Measurements from ENCODE around the gene NCKAP1. TPM values are rescaled to one million over a fixed set of nuclear protein-coding genes. Genes with fewer than 3 reads are reported as not detected.

NCKAP1 gene
- total RNA-seq, 1 experiment from 2014 or later: 112 TPM

GRCh38 chr2:182920089-182920488 is 118.2 kb downstream of the NCKAP1 start:
- WGBS (ENCODE audit: extremely low coverage, insufficient read length, low lambda C conversion rate): no CpG with 5 or more reads among the region's 7 CpGs
- H3K9me3 ChIP-seq (ENCODE audit: control insufficient read depth, low read depth, low read length): no peaks in the 10 kb centered on the region
- H3K4me1 ChIP-seq (ENCODE audit: insufficient read depth, low read length): no peaks in the 10 kb centered on the region
- H3K18ac ChIP-seq (ENCODE audit: insufficient read length, low read depth, low read length): no peak overlapping the region
- H3K23ac ChIP-seq (ENCODE audit: insufficient read length, low read depth, low read length): no peak overlapping the region
- H3K23me2 ChIP-seq (ENCODE audit: insufficient read length, low read depth, low read length, poor library complexity, severe bottlenecking): no peaks in the 10 kb centered on the region
- no peak for DNase-seq
- H3K79me2 ChIP-seq (ENCODE audit: insufficient read depth, low read length): no peaks in the 10 kb centered on the region
- no peak overlapping the region for H4K5ac ChIP-seq (ENCODE audit: insufficient read length, low read depth, low read length)
- no peak overlapping the region for H4K8ac ChIP-seq (replicated peaks; ENCODE audit: insufficient read length, low read depth, low read length)
- H2BK20ac ChIP-seq (ENCODE audit: low read depth, low read length, poor library complexity, severe bottlenecking): no peak overlapping the region
- no peaks in the 10 kb centered on the region for H3K9me3 Mint-ChIP-seq
- H3K4me1 Mint-ChIP-seq: peaks cover 0 to 3% of the 10 kb centered on the region in 2 experiments; a peak in 1 of 4 replicates
- peak overlapping the region in 1 of 3 experiments; percentile 46; a peak in 1 of 7 replicates for H3K27ac Mint-ChIP-seq
- H2BK15ac ChIP-seq (ENCODE audit: low read depth, low read length): no peak overlapping the region
- H3K27me3 ChIP-seq (ENCODE audit: insufficient read depth, low read length): peaks cover 3% of the 10 kb centered on the region
- H2AK5ac ChIP-seq (ENCODE audit: insufficient read length, low read length): no peak overlapping the region
- H3K56ac ChIP-seq (ENCODE audit: insufficient read length, low read depth, low read length): no peak overlapping the region
- no peak overlapping the region for H3T11ph ChIP-seq (ENCODE audit: low read length)
- no peaks in the 10 kb centered on the region for H3K79me1 ChIP-seq (ENCODE audit: insufficient read depth, low read depth, low read length, poor library complexity, severe bottlenecking)
- H2BK5ac ChIP-seq (ENCODE audit: insufficient read length, low read length): no peak overlapping the region
- H3K4me2 ChIP-seq (ENCODE audit: insufficient read depth, insufficient read length, low read length): no peak overlapping the region
- H2BK12ac ChIP-seq (ENCODE audit: insufficient read length, low read depth, low read length): no peak overlapping the region
- H3K4me3 Mint-ChIP-seq: no peak overlapping the region
- no peak overlapping the region for H2AFZ ChIP-seq (ENCODE audit: low read length)
- no peak overlapping the region for H3K14ac ChIP-seq (ENCODE audit: insufficient read depth, low read length)
- no peak for TF ChIP-seq CTCF (conservative IDR thresholded peaks at IDR 0.05)
- H3K36me3 Mint-ChIP-seq (ENCODE audit: insufficient read depth in 1 of 3, low read depth in 3 of 3): peaks cover 18 to 40% (median 36%) of the 10 kb centered on the region in 3 experiments
- no peaks in the 10 kb centered on the region for H4K20me1 ChIP-seq (ENCODE audit: control insufficient read depth, insufficient read depth, insufficient read length)
- no peak overlapping the region for H4K91ac ChIP-seq (ENCODE audit: insufficient read length, low read depth, low read length)
- no peaks in the 10 kb centered on the region for H3K27me3 Mint-ChIP-seq (ENCODE audit: low read depth)
- no peak overlapping the region for H3K9ac ChIP-seq (ENCODE audit: extremely low read depth, insufficient read length, low read length)
- H3K27ac ChIP-seq (ENCODE audit: insufficient read length, low read depth, low read length): no peak overlapping the region
- no peak overlapping the region for H2BK120ac ChIP-seq (ENCODE audit: low read depth, low read length, poor library complexity, severe bottlenecking)
- no peak overlapping the region for H3K4ac ChIP-seq (ENCODE audit: low read depth, low read length)

All from H9 (cell line).